Measurements from ENCODE around the gene CDC42BPB.

- TF ChIP-seq POLR2A (IDR thresholded peaks at IDR 0.05) (no peak), CTCF (IDR thresholded peaks at IDR 0.05 in 4 of 5, conservative IDR thresholded peaks at IDR 0.05 in 1 of 5) (no peak)
Measured at GRCh38 chr14:103093856-103094405, 36.6 kb upstream of the CDC42BPB start.

Data from gastrocnemius medialis (tissue), 4 donors.